HG02642 (cell line): ENCODE results near the gene LMF1.

ENCODE experiments used
- ATAC-seq: cut with Tn5 transposase; IDR thresholded peaks from one replicate; pipeline ENCODE4 v1.9.1; 2021; ENCODE audit warnings: mild to moderate bottlenecking; ENCODE audit not compliant: unreplicated experiment, poor library complexity

Gene LMF1

GRCh38 chr16:1003391-1004347 lies 32.9 kb upstream of the LMF1 start:
- ATAC-seq = no peak

GRCh38 chr16:1002399-1003166 lies 31.8 kb upstream of the LMF1 start:
- ATAC-seq = no peak

GRCh38 chr16:1001096-1001495 lies 30.3 kb upstream of the LMF1 start:
- ATAC-seq = no peak

GRCh38 chr16:1000608-1001007 lies 29.8 kb upstream of the LMF1 start:
- no peak for ATAC-seq

GRCh38 chr16:999677-1000076 lies 28.9 kb upstream of the LMF1 start:
- ATAC-seq = no peak

- no peak for ATAC-seq
Measured at GRCh38 chr16:998615-999014, 27.8 kb upstream of the LMF1 start.

- no peak for ATAC-seq
Measured at GRCh38 chr16:998211-998610, 27.4 kb upstream of the LMF1 start.

GRCh38 chr16:997440-998051 lies 26.8 kb upstream of the LMF1 start:
- ATAC-seq = no peak

GRCh38 chr16:996681-997080 lies 25.9 kb upstream of the LMF1 start:
- no peak for ATAC-seq

- ATAC-seq = no peak
Measured at GRCh38 chr16:995783-996182, 25.0 kb upstream of the LMF1 start.

- ATAC-seq = no peak
Measured at GRCh38 chr16:995087-995486, 24.3 kb upstream of the LMF1 start.

- ATAC-seq = no peak
Measured at GRCh38 chr16:993731-994130, 22.9 kb upstream of the LMF1 start.

GRCh38 chr16:991773-992172 lies 21.0 kb upstream of the LMF1 start:
- ATAC-seq = no peak

- no peak for ATAC-seq
Measured at GRCh38 chr16:991345-991744, 20.6 kb upstream of the LMF1 start.

GRCh38 chr16:990516-991291 lies 19.9 kb upstream of the LMF1 start:
- ATAC-seq = no peak

GRCh38 chr16:989354-989814 lies 18.6 kb upstream of the LMF1 start:
- no peak for ATAC-seq

GRCh38 chr16:988471-989353 lies 17.9 kb upstream of the LMF1 start:
- no peak for ATAC-seq

- no peak for ATAC-seq
Measured at GRCh38 chr16:987906-988305, 17.1 kb upstream of the LMF1 start.

- no peak for ATAC-seq
Measured at GRCh38 chr16:986925-987582, 16.3 kb upstream of the LMF1 start.
